ENCODE results near the gene NAP1L1. TPM values are rescaled to one million over a fixed set of nuclear protein-coding genes. Genes with fewer than 3 reads are reported as not detected.

The NAP1L1 gene
- total RNA-seq, 1 experiment from 2014 or later: 587 TPM

DNA sequence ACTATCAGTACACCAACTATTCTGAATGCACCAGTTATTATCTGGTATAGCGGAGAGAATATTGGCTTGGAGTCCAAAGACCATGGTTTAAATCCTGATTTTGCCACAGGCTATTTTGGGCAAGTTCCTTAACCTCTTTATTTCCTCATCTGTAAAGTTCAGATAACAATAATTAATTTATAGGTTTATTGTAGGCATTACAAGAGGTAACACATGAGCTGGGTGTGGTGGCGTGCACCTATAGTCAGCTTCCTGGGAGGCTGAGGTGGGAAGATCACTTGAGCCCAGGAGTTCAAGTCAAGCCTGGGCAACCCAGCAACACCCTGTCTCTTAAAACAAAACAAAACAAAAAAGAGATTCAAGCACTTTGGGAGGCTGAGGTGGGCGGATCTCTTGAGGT lies 76.1 kb downstream of the NAP1L1 start:
- H4K20me1 ChIP-seq (ENCODE audit: insufficient read depth): no peaks in the 10 kb centered on the region
- H2AFZ ChIP-seq: no peak overlapping the region
- no peaks in the 10 kb centered on the region for H3K27me3 ChIP-seq (ENCODE audit: insufficient read depth, low read depth)
- no peak overlapping the region for H3K4me2 ChIP-seq
- no peaks in the 10 kb centered on the region for H3K9me2 ChIP-seq (ENCODE audit: insufficient read depth)
- POLR2A ChIA-PET (ENCODE audit: unreplicated experiment): no interaction called here
- CTCF ChIA-PET: no interaction called here
- H3K79me2 ChIP-seq (ENCODE audit: low read depth): no peaks in the 10 kb centered on the region
- DNase-seq: no peak
- H3K9me3 ChIP-seq (ENCODE audit: insufficient read depth, low read depth): 0 out of 2 replicates have a peak, but pooled peaks cover 5% of the 10 kb centered on the region
- BruUV-seq (replicated peaks): no TSS peak
- no peak for TF ChIP-seq EZH2 (IDR thresholded peaks at IDR 0.05; ENCODE audit: low read depth)
- TF ChIP-seq, protein P1, sequence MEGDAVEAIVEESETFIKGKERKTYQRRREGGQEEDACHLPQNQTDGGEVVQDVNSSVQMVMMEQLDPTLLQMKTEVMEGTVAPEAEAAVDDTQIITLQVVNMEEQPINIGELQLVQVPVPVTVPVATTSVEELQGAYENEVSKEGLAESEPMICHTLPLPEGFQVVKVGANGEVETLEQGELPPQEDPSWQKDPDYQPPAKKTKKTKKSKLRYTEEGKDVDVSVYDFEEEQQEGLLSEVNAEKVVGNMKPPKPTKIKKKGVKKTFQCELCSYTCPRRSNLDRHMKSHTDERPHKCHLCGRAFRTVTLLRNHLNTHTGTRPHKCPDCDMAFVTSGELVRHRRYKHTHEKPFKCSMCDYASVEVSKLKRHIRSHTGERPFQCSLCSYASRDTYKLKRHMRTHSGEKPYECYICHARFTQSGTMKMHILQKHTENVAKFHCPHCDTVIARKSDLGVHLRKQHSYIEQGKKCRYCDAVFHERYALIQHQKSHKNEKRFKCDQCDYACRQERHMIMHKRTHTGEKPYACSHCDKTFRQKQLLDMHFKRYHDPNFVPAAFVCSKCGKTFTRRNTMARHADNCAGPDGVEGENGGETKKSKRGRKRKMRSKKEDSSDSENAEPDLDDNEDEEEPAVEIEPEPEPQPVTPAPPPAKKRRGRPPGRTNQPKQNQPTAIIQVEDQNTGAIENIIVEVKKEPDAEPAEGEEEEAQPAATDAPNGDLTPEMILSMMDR (conservative IDR thresholded peaks at IDR 0.05): no peak
- intact Hi-C loops (cut with micrococcal nuclease; ENCODE audit: unreplicated experiment): no loop called here
- peaks cover 9% of the 10 kb centered on the region; the same call in 1 of the 2 replicates for H3F3A ChIP-seq (ENCODE audit: insufficient read depth, low read depth)
- no peak overlapping the region for H3K27ac ChIP-seq
- H3K4me1 ChIP-seq (replicated peaks; ENCODE audit: insufficient read depth): peaks cover 16% of the 10 kb centered on the region
- no peak overlapping the region for H3K4me3 ChIP-seq
- H3K36me3 ChIP-seq (ENCODE audit: low read depth): no peaks in the 10 kb centered on the region

- peaks cover 16% of the 10 kb centered on the region for H3K4me1 ChIP-seq (replicated peaks; ENCODE audit: insufficient read depth)
- peaks cover 9% of the 10 kb centered on the region; the same call in 1 of the 2 replicates for H3F3A ChIP-seq (ENCODE audit: insufficient read depth, low read depth)
- no peak overlapping the region for H3K4me2 ChIP-seq
- no peaks in the 10 kb centered on the region for H3K79me2 ChIP-seq (ENCODE audit: low read depth)
- no peaks in the 10 kb centered on the region for H3K27me3 ChIP-seq (ENCODE audit: insufficient read depth, low read depth)
- 0 out of 2 replicates have a peak, but pooled peaks cover 5% of the 10 kb centered on the region for H3K9me3 ChIP-seq (ENCODE audit: insufficient read depth, low read depth)
- no peaks in the 10 kb centered on the region for H3K9me2 ChIP-seq (ENCODE audit: insufficient read depth)
- POLR2A ChIA-PET (ENCODE audit: unreplicated experiment): no interaction called here
- CTCF ChIA-PET: no interaction called here
- H3K27ac ChIP-seq: no peak overlapping the region
- TF ChIP-seq, protein P1 (conservative IDR thresholded peaks at IDR 0.05): no peak
- no peak for TF ChIP-seq EZH2 (IDR thresholded peaks at IDR 0.05; ENCODE audit: low read depth)
- no peak for DNase-seq
- H4K20me1 ChIP-seq (ENCODE audit: insufficient read depth): no peaks in the 10 kb centered on the region
- H3K4me3 ChIP-seq: no peak overlapping the region
- H2AFZ ChIP-seq: no peak overlapping the region; the same call in 1 of the 2 replicates
- BruUV-seq (replicated peaks): no TSS peak
- intact Hi-C loops (cut with micrococcal nuclease; ENCODE audit: unreplicated experiment): no loop called here
- no peaks in the 10 kb centered on the region for H3K36me3 ChIP-seq (ENCODE audit: low read depth)
Measured at GRCh38 chr12:76007640-76008039, 76.8 kb downstream of the NAP1L1 start.

GRCh38 chr12:76006028-76006925 lies 78.2 kb downstream of the NAP1L1 start:
- no peak overlapping the region for H3K4me2 ChIP-seq
- DNase-seq: no peak
- no peaks in the 10 kb centered on the region for H3K79me2 ChIP-seq (ENCODE audit: low read depth)
- H3K9me2 ChIP-seq (ENCODE audit: insufficient read depth): no peaks in the 10 kb centered on the region
- CTCF ChIA-PET: no interaction called here
- H3K27me3 ChIP-seq (ENCODE audit: insufficient read depth, low read depth): no peaks in the 10 kb centered on the region
- H3K36me3 ChIP-seq (ENCODE audit: low read depth): no peaks in the 10 kb centered on the region
- no peak overlapping the region for H2AFZ ChIP-seq
- H3K4me1 ChIP-seq (replicated peaks; ENCODE audit: insufficient read depth): peaks cover 16% of the 10 kb centered on the region
- 0 out of 2 replicates have a peak, but pooled peaks cover 5% of the 10 kb centered on the region for H3K9me3 ChIP-seq (ENCODE audit: insufficient read depth, low read depth)
- no peaks in the 10 kb centered on the region for H4K20me1 ChIP-seq (ENCODE audit: insufficient read depth)
- TF ChIP-seq EZH2 (IDR thresholded peaks at IDR 0.05; ENCODE audit: low read depth): no peak
- TF ChIP-seq, protein P1 (conservative IDR thresholded peaks at IDR 0.05): no peak
- intact Hi-C loops (cut with micrococcal nuclease; ENCODE audit: unreplicated experiment): no loop called here
- H3K4me3 ChIP-seq: no peak overlapping the region
- POLR2A ChIA-PET (ENCODE audit: unreplicated experiment): no interaction called here
- no peak overlapping the region for H3K27ac ChIP-seq
- no TSS peak for BruUV-seq (replicated peaks)
- H3F3A ChIP-seq (ENCODE audit: insufficient read depth, low read depth): peaks cover 9% of the 10 kb centered on the region; the same call in 1 of the 2 replicates

Data from PC-9 (cell line).